Activated CD4-positive, alpha-beta T cell treated with anti-CD3 and anti-CD28 coated beads, Interleukin-2, amount 50 U/mL, for 1 hour (primary cell): ENCODE measurements around the gene PRKAG2.
A peak's percentile ranks its signal among the peaks of the same experiment; 100 is the strongest.
"Not testable (repeated sequence)": the region's sequence is repeated elsewhere in the genome, so short reads cannot be mapped to it uniquely, and the experiment has no call there.

Experiments
- DNase-seq: peaks from one replicate; pipeline ENCODE4 v3.0.0-alpha.2; 2020

PRKAG2 gene

DNA sequence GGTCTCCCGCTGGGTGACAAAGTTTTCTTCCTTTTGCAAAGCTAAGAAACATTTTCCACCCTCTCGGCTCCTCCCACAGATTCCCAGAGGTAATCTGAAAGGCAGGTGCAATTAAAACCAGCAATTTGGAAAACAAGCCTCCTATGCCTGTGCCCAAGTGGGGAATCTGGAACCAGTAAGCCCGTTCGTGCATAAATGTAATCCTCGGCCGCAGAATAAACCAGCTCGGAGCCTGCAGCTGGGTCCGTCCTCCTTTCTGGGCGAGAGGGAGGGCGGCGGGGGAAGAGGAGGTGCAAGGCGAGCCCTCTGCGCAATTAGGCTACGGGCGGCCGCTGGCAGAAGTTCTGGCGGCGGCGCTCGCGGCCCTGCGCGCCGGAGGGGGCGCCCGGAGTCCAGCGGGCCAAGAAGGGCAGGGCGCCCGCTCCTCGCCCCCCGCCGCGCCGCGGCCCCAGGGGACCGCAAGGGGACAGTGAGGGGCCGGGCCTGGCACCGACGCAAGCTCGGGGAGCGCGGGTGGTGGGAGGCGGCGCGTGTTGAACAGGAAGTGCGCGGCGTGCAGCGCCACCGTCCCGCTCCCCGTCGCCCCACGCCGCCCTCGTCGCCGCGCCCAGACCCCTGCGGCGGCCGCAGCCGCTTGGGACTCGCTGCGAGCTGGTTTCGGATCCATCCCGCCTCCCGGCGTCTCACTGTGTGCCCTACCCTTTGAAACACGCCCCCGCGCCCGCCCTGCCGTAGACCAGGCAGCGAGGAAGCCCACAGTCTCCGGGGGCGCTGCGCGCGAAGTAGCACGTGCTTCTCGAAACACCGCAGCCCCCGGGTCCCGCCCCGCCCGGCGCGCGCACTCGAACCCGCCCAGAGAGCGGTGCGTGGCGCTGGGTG is at the start of gene PRKAG2:
Gene PRKAG2, minus strand, starts transcription at position 217 of the 879 bp plus-strand sequence. CDS start 495 bp downstream, outside the sequence.
- DNase-seq, result peak; percentile 67

DNA sequence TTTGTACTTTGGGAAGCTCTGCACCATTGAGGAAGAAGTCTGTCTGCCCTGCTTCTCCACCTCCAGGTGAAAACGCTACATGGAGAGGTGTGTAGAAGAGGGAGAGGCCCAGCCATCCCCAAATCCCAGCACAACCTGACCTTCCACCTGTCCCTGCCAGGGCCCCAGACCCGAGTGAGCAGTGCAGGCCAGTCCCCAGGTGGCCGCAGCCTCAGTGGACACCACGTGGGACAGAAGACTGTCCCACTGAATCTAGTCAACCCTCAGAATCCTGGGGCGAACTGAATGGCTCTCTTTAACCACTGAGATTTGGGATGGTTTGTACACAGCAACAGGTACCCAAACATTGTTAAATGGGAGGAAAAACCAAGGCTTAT is 49.4 kb upstream of the PRKAG2 start:
- no peak for DNase-seq

DNA sequence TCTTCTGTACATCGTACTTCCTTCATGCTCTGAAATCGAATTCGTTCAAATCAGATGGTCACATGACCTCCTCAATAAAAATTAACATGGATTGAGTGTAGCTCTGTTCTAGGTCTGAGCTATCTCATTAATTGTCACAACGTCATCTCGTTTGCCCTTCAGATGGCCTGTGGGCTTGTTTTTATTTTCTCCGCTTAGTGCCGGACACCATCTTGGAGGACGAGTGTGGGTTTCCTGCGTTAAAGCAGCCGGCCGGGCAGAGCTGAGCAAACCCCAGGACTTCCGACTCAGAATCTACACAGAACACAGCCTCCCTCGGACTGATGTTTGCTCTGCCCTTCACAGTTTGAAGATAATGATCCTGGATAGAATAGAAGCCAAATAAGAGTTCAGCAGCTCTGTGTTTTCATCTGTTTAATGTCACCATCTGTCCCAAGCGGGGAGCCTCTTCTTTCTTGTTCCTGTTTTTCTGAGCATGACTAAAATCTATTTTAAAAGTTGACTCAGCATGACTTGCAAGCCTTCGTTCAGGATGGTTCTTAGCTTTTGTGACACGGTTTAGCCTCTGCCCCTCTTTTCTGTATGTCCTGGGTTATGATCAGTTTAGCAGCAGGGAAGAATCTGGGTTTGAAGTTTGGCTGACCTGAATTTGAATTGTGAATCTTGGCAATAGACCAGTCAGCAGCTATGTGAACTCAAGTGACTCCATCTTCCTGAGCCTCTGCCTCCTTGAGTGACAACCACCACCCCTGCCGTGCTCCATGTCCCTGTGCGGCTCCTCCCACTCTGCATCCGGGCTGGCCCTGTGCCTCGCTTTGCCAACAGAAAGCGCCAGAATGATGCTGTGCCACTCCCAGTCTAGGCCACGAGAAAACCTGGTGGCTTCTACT is 48.8 kb upstream of the PRKAG2 start:
- no peak for DNase-seq

DNA sequence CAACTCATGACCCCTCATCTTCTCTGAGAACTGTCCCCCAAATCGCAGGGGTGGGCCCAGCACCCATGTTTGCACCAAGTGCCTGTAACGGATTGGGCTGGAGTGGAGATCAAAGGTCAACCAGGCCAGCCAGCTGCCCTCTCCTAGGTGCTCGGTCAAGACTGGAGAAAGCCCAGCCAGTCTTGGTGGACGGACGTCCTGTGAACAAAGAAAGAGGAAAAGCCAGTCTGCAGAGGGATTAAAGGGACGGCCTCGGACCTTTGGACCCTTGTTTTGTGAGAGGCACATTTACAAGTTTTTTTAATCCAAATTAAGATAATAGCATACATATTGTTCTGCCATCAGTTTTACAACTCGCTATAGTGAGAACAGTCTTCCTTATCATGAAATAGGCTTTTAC is 47.6 kb upstream of the PRKAG2 start:
- DNase-seq, result no peak

DNA sequence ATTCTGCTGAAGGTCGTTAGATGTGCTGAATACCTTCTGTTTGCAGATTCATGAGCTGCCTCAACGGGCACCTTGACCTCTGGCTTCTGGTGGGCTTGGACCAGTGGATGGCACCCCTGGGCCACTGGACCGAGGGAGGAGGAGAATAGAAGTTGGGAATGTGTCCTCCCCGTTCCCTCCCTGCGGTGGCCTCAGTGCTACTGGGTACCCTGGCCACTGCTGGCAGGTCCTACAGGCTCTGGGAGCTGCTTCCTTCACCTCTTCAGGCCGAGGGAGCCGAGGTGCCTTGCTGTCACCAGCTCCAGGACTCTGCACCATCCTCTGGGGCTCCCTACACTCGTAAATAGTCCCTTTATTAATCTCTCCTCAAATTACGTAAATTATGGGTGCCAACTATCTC is 47.1 kb upstream of the PRKAG2 start:
- no peak for DNase-seq

DNA sequence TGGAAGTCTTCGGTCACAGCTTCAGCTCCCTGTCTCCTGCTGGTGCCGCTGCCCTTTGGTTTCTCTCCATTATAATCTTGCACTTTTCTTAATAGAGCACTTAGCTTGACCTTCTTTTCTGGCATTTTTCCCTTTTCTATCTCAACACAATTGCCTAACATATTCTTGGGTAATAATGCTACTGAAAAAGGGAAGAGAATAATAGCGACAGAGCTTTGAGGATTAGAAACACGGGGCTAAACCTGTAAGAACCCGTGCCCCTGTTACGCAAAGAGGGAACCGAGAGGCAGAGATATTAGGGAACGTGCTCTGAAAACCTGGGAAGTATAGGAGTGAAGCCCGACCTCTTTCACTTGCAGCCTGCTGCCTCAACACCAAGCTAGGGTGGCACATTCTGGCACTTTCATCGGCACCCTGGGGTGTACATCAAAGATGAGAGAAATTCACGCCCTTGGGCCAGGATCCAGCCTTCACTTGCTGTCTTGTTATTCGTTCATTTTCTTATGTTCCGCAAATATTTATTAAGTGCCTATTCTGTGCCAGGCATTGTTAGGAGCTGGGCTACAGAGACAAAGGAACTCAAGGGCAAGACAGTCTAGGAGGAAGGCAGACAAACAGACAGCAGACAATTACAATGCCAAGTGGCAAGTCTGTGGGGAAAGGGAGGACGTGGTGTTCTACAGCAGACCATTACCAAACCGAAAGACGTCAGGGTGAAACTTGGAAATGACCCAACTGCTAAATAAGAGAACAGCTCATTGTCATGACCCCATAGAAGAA is 46.4 kb upstream of the PRKAG2 start:
- no peak for DNase-seq

DNA sequence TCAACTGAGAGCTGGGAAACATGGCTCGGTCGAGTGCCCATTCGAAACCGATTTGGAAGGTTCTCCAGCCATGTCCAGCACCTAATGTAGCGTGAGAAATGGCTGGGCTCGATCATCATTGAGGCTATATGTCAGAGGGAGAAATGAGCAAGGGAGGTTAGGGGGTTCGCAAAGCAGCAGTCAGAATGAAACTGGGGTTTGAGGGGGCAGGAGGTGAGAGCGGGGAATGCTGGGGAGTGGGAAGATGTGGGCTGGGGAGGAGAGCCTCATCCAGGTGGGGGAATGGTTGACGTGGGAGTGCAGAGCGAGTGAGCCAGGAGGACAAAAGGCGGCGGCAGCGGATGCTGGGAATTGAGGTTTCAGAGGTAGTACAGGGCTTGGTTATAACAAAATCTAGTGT is 44.5 kb upstream of the PRKAG2 start:
- no peak for DNase-seq

DNA sequence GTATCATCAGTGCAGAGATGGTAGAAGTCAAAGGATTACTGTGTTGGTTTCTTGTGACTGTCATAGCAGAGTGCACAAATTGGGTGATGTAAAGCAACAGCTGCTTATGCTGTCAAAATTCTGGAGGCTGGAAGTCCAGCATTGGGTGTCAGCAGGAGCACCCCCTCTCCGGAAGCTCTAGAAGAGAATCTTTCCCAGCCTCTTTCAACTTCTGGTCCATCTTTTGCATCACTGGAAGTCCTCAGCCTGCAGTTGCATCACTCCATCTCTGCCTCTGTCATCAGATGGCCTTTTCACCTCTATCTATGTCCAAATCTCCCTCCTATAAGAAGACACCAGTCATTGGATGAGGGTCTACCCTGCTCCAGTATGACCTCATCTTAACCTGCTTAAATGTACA is 43.6 kb upstream of the PRKAG2 start:
- DNase-seq, result no peak

DNA sequence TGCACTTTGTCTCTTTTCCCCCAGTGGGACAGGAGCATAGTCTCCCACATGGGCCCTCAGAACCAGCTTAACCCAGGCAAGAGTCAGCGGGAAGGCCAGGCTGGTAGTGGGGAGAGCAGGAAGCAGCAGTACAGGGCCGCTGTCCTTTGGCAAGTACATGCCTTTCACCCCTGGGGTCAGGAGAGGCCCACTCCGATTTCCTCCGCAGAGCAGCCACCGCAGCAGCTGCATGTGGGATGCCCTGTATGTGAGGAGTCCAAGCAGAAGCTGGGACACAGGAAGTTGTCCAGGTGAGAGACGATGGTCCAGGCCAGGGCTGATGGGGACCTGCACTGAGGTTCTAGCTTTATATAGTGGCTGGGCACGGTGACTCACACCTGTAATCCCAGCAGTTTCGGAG is 42.7 kb upstream of the PRKAG2 start:
- no peak for DNase-seq

DNA sequence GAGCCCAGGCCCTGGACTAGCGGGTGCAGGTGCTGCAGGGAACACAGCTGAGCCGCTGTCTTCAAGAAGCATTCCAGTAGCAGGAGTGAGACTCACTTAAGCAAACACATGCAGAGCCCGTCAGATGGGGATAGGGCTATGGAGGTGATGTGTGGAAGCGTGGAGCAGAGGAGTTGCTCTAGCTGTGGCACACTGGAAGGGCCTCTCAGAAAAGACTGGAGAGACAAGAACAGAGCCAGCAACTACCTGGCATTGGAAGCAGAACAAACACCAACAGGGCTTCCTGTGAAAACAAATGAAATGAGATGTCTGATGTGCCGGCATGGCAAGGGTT is 41.6 kb upstream of the PRKAG2 start:
- no peak for DNase-seq

DNA sequence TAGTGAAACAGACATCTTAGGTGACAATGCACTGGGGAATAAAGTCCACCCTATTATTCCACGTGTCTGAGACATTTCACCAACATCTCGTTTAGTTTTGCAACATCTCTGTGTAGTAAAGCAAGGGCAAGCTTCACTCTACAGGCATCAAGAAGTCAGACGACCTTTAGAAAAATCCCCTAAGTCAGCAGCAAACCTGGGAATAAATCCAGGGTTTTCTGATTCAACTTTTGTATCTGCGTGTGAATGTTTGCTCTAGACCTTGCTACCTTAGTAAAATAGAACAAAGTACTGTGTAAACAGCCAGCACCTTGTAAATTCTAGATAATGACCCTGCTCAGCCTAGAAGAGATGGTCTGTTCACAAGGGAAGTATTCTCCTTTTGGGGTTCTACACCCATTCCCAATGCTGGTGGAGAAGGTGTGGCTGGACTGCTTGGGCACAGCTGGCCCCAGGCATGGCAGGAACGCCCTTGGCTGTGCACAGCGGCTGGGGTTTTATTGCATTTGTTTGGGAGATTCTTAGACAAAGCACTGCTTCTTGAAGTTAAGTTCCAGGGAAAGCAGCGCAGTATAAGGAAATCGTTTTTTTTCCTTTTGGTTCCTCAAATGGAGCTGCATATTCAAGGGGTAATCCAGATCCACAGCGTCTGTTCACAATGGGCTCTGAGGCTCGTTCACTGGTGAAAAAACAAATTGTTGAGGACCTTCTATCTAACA is 41.0 kb upstream of the PRKAG2 start:
- DNase-seq, result no peak

DNA sequence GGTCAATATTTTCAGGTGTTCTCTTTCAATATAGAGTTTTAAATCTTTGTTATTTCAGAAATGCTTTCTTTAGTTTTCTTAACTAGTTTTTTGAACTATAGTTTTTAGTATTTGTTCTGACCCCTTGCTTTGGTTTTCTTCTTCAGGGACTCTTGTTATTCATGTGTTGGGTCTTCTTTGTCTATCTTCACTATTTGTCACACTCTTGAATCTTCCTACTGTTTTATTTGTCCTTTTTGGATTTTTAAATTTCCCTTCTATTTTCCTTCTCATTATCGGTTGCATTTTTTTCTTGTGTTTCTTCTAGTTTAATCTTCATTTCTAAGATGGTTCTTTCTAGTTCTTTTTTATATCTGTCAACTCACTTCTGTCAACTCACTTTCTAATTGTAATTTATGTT is 37.1 kb upstream of the PRKAG2 start:
- no peak for DNase-seq

DNA sequence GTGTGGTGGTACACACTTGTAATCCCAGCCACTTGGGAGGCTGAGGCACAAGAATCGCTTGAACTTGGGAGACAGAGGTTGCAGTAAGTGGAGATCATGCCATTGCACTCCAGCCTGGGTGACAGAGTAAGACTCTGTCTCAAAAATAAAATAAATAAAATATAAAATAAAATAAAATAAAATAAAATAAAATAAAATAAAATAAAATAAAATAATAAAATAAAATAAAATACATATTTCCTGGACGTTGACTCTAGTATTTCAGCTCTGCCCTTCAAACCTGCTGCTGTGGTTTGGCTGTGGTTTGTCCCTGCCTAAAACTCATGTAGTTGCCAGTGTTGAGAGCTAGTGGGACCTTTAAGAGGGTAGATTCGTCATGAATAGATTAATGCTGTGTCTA is 33.7 kb upstream of the PRKAG2 start:
- not testable (repeated sequence) for DNase-seq

DNA sequence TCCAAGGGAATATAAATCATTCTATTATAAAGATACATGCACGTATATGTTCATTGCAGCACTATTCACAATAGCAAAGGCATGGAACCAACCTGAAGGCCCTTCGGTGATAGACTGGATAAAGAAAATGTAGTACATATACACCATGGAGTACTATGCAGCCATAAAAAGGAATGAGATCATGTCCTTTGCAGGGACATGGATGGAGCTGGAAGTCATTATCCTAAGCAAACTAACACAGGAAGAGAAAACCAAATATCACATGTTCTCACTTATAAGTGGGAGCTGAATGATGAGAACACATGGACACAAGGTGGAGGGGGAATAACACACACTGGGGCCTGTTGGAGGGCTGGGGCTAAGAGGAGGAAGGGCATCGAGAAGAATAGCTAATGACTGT is 30.2 kb upstream of the PRKAG2 start:
- not testable (repeated sequence) for DNase-seq

DNA sequence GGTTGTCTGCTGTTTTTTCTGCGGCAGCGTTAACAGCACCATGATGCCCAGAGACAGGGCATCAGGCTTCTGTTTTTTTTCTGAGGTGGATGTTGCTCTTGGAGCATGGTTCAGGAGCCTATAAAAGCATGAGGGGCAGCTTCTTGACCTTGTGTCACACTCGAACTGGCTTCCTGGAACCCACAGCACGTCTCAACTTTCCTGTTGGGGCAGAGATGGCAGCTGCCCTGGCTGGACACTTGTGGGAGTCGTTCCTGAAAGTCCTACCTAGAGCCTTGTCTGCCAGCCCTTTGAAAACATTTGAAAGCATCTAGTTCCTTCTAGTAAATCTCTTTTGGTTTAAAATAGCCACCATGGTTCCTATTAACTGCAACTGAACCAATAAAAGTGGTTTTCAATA is 28.9 kb upstream of the PRKAG2 start:
- no peak for DNase-seq

DNA sequence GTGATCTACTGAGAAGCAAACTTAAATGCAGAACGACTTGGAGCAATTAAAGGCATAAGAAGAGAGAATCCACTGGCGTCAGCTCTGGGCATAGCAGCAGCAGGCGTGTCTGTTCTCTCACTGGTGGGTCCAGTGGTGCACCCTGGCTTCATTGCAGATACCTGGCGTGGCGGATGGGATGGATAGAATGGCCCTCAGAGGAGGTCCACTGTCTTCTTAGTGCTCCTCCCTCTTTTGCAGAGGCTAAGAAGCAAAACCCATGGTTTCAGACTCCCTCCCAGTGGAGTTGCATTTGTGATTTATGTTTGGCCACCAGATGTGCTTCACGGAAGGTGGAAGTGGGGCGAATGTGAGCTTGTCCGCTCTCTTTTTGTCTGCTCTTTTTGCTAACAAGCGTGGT is 28.4 kb upstream of the PRKAG2 start:
- DNase-seq, result no peak

DNA sequence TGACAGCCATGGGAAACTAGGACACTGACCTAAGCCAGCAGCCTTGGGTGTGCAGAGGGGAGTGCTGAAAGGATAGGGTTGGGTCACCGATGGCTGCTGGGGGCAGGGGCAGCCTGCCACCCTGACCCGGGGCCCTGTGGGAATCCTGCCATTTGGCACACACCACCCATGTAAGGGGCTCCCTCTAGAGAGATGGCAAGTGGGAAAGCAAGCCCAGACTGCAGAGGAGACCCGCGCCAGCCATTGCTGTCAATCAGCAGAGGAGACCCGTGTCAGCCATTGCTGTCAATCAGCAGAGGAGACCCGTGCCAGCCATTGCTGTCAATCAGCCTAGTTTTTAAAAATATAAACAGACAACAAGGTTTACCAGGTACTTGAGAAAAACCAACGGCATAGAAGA is 27.4 kb upstream of the PRKAG2 start:
- no peak for DNase-seq

DNA sequence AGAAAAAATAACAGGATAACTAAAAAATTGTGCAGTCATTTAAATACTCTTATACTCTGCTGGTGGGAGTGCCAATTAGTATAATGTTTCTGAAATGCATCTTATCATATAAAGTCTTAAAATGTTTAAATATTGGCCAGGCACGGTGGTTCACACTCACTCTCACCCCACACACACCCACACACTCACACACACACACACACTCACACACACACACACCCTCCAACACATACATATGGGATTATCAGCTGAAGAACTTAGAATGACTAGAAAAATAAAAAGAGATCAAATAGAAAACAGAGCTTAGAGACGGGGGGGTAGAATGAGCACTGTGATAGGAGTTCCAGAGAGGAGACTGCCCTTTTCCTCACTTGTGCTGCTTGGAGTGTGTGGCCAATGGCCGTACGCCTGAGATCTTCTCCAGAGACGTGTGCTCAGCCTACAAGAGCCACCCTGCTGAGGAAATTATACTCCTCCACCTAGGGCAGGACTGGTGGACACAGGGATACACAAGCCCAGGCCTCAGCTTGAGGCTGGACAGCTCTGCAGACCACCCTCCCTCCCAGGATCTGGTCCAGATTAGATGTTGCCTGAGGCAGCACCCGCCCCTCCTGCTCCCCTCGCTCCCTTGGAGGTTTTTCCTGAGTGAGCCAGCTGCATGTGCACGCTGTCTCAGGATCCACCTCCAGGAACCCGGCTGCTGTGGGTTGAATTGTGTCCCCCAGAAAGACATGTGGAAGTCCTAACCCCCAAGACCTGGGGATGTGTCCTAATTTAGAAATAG is 26.5 kb upstream of the PRKAG2 start:
- DNase-seq, result no peak

DNA sequence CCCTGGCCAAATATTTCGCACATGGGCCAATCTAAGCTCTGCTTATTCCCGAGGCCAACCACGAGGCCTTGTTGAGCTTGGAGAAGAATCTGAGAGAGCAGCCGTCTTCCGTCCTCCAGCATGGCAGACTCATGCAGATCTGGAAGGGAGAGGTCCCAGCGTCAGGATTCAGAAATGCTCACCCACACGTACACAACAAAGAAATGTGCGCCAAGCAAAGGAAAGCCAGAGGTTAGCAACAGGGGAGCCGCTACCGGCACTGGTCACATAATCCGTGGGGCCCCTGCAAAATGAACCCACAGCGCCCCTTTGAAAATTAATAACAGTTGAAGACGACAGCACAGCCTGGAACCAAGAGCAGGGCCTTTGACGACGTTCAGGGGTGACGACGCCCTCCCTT is 25.4 kb upstream of the PRKAG2 start:
- no peak for DNase-seq

DNA sequence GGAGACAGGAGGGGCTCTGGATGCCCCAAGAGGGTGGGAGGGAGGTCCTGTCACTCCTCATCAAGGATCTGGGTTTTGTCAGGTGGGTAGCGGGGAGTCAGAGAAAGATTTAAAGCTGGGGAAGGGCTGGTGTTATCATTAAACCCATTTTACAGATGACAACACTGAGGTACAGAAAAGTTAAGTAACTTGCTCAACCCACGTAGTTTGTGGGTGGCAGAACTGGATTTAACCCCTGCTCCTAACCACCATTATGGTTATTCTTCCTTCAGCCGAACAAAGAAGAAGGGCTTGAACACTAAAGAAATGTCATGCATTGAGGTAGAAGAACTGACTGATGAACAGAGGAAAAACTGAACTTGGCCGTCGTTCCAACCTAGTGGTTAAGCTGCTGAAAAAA is 24.9 kb upstream of the PRKAG2 start:
- no peak for DNase-seq

DNA sequence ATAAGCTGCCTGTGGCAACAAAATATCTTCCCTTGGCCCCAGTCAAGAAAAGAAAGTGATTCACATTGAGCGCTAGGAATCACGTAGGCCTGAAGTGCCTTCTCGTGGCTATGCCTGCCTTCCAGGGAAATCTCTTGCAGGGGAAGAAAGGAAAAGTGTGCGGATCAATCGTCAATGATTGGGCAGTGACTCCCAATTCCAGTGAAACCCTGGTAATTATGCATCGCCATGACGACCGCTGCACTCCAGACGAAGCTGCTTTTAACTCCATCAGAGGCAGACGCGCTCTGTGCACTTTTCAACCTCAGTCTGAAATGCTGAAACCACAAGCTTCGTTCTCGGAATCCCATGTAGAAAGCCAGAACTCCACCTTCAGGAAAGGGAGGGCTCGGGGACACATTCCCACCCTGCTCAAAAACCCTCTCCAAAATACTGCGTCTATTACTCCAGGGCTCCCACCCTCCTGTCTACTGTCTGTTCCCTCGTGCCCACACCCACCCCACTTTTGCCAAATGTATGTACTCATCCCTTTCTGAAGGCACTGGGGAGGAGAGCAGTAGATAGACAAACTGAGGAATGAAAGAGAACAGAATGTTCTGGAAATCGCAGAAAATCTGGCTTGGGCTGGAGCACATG is 24.2 kb upstream of the PRKAG2 start:
- DNase-seq, result no peak
